Panc1 (cell line): Measurements from ENCODE around the gene APOC3. TPM values are rescaled to one million over a fixed set of nuclear protein-coding genes. Genes with fewer than 3 reads are reported as not detected.

Experiments used
- ATAC-seq: fragments of 200-7000 bp; cut with Tn5 transposase; 2 replicates; pipeline ENCODE4 v1.9.1; 2020; ENCODE audit warnings: mild to moderate bottlenecking, moderate library complexity
- BruUV-seq: library from RNA; stranded (reverse); fragments of 400-500 nt; replicated peaks from 2 replicates; lab custom pipeline; 2021; lab: Mats Ljungman, UMichigan
- CTCF ChIA-PET: fragments of 300-600 bp; sonication (Branson Sonifier 250); formaldehyde crosslinking; loops from one replicate; lab custom pipeline; 2022; ENCODE audit warnings: antibody characterized with exemption; lab: Charles Lee
- POLR2A ChIA-PET: fragments of 300-600 bp; sonication (Branson Sonifier 250); formaldehyde crosslinking; loops from one replicate; lab custom pipeline; 2022; ENCODE audit warnings: antibody characterized with exemption; lab: Charles Lee
- DNase-seq: peaks from one replicate; pipeline ENCODE4 v3.0.0-alpha.2; 2010; ENCODE audit warnings: low read depth, low spot score
- H3K27ac ChIP-seq: 2 replicates; pipeline ENCODE4 v1.5.1; 2011; ENCODE audit warnings: mild to moderate bottlenecking, low read length, inconsistent platforms
- H3K27me3 ChIP-seq: fragments of 200-500 bp; sonication (Bioruptor generic); 2 replicates; pipeline ENCODE4 v1.6.0; 2014; ENCODE audit warnings: low read length, inconsistent platforms; ENCODE audit not compliant: control insufficient read depth, insufficient read depth
- H3K36me3 ChIP-seq: fragments of 200-500 bp; sonication (Bioruptor generic); 2 replicates; pipeline ENCODE4 v1.5.1; 2014; ENCODE audit warnings: inconsistent platforms, mild to moderate bottlenecking, low read length, moderate library complexity; ENCODE audit not compliant: control insufficient read depth, insufficient read depth
- H3K4me1 ChIP-seq: 2 replicates; pipeline ENCODE4 v1.5.1; 2011; ENCODE audit warnings: inconsistent platforms, mild to moderate bottlenecking, low read length, moderate library complexity; ENCODE audit not compliant: control insufficient read depth, insufficient read depth
- H3K4me3 ChIP-seq, 2 experiments: 2 replicates each; pipeline ENCODE4 v1.5.1; 2011 to 2012; ENCODE audit warnings: low read depth in 2 of 2, low read length in 2 of 2, mild to moderate bottlenecking in 2 of 2, inconsistent platforms in 1 of 2, moderate library complexity in 1 of 2
- H3K9me3 ChIP-seq: fragments of 200-500 bp; sonication (Bioruptor generic); 2 replicates; pipeline ENCODE4 v1.5.1; 2014; ENCODE audit warnings: low read depth, mild to moderate bottlenecking, inconsistent platforms, low read length, moderate library complexity; ENCODE audit not compliant: control insufficient read depth, insufficient read depth
- POLR2AphosphoS5 ChIP-seq: IDR thresholded peaks from 2 replicates; pipeline ENCODE4 v1.6.1; 2012; ENCODE audit warnings: mild to moderate bottlenecking, low read depth, low read length, moderate library complexity
- SIN3A ChIP-seq: IDR thresholded peaks from 2 replicates; pipeline ENCODE4 v1.6.1; 2012; ENCODE audit warnings: low read depth, mild to moderate bottlenecking, low read length, moderate library complexity, borderline replicate concordance; ENCODE audit not compliant: insufficient read depth
- TCF7L2 ChIP-seq: IDR thresholded peaks from 2 replicates; pipeline ENCODE4 v1.6.1; 2011; ENCODE audit warnings: mild to moderate bottlenecking, low read depth, low read length, inconsistent platforms
- in situ Hi-C: cut with HindIII; loops from 2 replicates; pipeline ENCODE4 v1.10.0; 2016; ENCODE audit warnings: low sequenced_read_pairs, low pct_unique_long_range_greater_than_20kb
- intact Hi-C: fragments of 100-400 bp; cut with micrococcal nuclease; formaldehyde crosslinking; loops from one replicate; pipeline ENCODE4 v1.10.0; 2022; ENCODE audit not compliant: unreplicated experiment
- total RNA-seq: library from RNA; stranded (reverse); gene quantifications from one replicate; pipeline ENCODE4 v1.2.1, GENCODE V29; 2021; ENCODE audit not compliant: unreplicated experiment
- TF ChIP-seq, protein P1 (sequence below): fragments of 450-650 bp; IDR thresholded peaks from 2 replicates; pipeline ENCODE4 v1.5.1; 2017; ENCODE audit warnings: mild to moderate bottlenecking
- TF ChIP-seq, protein P2 (sequence below), 2 experiments: IDR thresholded peaks; 2 replicates each; pipeline ENCODE4 v1.6.1; 2011 to 2012; ENCODE audit warnings: low read depth in 2 of 2, control low read depth in 1 of 2, low read length in 1 of 2, mild to moderate bottlenecking in 1 of 2, moderate library complexity in 1 of 2; ENCODE audit not compliant: insufficient read depth in 1 of 2

The APOC3 gene
- total RNA-seq, 1 experiment from 2014 or later, result 1.2 TPM

DNA sequence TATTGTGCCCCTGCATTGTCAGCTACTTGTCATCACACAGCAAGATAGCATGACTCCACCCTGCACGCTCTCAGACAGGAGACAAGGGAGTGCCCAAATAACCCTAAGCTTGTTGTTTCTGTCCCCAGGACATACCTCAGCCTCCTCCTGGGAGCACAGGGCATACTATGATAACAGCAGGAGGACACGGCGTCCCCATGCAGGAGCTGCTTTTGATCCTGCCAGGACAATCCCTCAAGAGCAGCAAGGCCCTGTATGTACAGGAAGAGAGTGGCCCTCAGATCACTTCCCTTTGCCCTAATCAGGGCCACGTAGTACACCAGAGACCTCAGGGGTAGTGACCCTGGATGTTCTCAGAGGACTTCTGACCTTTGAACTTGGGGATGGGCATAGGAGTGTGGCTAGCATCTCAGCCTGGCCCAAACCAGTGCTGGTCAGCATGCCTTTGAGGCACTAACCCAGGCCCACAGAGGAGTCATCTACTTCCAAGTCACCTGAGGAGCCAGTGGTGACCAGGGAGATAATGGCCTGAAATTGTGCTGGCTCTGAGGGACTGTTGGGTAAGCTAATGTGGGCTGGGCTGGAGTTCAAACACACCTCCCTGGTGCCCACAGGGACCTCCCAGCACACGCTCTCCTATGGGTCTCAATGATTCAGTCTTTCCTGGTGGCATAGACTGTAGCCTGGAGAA lies 15.8 kb upstream of the APOC3 start:
- H3K9me3 ChIP-seq, result no peaks in the 10 kb centered on the region
- H3K36me3 ChIP-seq, result no peaks in the 10 kb centered on the region
- BruUV-seq, result no TSS peak
- no peak overlapping the region for H3K27ac ChIP-seq
- ChIA-PET POLR2A (no interaction called here), CTCF (no interaction called here)
- no peak overlapping the region for H3K4me3 ChIP-seq
- no peaks in the 10 kb centered on the region for H3K27me3 ChIP-seq
- ATAC-seq (no peak), DNase-seq (no peak)
- intact Hi-C loops (no loop called here), in situ Hi-C loops (no loop called here)
- no peaks in the 10 kb centered on the region for H3K4me1 ChIP-seq
- TF ChIP-seq, protein P1, sequence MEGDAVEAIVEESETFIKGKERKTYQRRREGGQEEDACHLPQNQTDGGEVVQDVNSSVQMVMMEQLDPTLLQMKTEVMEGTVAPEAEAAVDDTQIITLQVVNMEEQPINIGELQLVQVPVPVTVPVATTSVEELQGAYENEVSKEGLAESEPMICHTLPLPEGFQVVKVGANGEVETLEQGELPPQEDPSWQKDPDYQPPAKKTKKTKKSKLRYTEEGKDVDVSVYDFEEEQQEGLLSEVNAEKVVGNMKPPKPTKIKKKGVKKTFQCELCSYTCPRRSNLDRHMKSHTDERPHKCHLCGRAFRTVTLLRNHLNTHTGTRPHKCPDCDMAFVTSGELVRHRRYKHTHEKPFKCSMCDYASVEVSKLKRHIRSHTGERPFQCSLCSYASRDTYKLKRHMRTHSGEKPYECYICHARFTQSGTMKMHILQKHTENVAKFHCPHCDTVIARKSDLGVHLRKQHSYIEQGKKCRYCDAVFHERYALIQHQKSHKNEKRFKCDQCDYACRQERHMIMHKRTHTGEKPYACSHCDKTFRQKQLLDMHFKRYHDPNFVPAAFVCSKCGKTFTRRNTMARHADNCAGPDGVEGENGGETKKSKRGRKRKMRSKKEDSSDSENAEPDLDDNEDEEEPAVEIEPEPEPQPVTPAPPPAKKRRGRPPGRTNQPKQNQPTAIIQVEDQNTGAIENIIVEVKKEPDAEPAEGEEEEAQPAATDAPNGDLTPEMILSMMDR, result no peak
- TF ChIP-seq POLR2AphosphoS5 (no peak), SIN3A (no peak), TCF7L2 (no peak)

DNA sequence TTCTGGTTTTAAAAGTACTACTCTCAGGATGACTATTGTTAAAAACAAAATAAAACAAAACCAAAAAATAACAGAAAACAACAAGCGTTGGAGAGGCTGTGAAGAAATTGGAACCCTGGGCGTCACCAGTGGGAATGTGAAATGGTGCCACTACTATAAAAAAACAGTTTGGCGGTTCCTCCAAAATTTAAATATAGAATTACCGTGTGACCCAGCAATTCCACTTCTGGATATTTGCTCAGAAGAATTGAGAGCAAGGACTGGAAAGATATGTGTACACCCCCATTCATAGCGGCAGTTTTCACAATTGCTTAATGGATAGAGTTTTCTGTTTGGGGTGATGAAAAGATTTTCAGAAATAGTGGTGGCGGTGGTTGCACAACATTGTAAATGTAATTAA lies 15.2 kb upstream of the APOC3 start:
- no peaks in the 10 kb centered on the region for H3K36me3 ChIP-seq
- intact Hi-C loops, result no loop called here
- ChIA-PET CTCF (no interaction called here), POLR2A (no interaction called here)
- H3K4me3 ChIP-seq, result no peak overlapping the region
- TF ChIP-seq, protein P2, sequence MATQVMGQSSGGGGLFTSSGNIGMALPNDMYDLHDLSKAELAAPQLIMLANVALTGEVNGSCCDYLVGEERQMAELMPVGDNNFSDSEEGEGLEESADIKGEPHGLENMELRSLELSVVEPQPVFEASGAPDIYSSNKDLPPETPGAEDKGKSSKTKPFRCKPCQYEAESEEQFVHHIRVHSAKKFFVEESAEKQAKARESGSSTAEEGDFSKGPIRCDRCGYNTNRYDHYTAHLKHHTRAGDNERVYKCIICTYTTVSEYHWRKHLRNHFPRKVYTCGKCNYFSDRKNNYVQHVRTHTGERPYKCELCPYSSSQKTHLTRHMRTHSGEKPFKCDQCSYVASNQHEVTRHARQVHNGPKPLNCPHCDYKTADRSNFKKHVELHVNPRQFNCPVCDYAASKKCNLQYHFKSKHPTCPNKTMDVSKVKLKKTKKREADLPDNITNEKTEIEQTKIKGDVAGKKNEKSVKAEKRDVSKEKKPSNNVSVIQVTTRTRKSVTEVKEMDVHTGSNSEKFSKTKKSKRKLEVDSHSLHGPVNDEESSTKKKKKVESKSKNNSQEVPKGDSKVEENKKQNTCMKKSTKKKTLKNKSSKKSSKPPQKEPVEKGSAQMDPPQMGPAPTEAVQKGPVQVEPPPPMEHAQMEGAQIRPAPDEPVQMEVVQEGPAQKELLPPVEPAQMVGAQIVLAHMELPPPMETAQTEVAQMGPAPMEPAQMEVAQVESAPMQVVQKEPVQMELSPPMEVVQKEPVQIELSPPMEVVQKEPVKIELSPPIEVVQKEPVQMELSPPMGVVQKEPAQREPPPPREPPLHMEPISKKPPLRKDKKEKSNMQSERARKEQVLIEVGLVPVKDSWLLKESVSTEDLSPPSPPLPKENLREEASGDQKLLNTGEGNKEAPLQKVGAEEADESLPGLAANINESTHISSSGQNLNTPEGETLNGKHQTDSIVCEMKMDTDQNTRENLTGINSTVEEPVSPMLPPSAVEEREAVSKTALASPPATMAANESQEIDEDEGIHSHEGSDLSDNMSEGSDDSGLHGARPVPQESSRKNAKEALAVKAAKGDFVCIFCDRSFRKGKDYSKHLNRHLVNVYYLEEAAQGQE (IDR thresholded peaks at IDR 0.05; ENCODE audit: insufficient read depth in 1 of 2, low read depth in 2 of 2, low read length in 1 of 2), result no peak
- TF ChIP-seq TCF7L2 (no peak), POLR2AphosphoS5 (no peak), SIN3A (no peak)
- TF ChIP-seq, protein P1, result no peak
- H3K9me3 ChIP-seq, result no peaks in the 10 kb centered on the region
- ATAC-seq (no peak), DNase-seq (no peak)
- H3K27me3 ChIP-seq, result no peaks in the 10 kb centered on the region
- in situ Hi-C loops, result no loop called here
- BruUV-seq, result no TSS peak
- no peak overlapping the region for H3K27ac ChIP-seq
- no peaks in the 10 kb centered on the region for H3K4me1 ChIP-seq
